IgD-negative memory B cell (primary cell): Measurements from ENCODE around the gene TRAPPC5. TPM values are rescaled to one million over a fixed set of nuclear protein-coding genes. Genes with fewer than 3 reads are reported as not detected.

Source experiments
- H3K27ac Mint-ChIP-seq, 3 donors: one replicate each; pipeline ENCODE4 v1.8.0; 2020 to 2022; ENCODE audit warnings: mild to moderate bottlenecking in 3 of 3, mixed read lengths in 3 of 3, moderate library complexity in 1 of 3
- H3K27me3 Mint-ChIP-seq: one replicate; pipeline ENCODE4 v1.8.0; 2021; ENCODE audit warnings: mixed read lengths
- H3K36me3 Mint-ChIP-seq: one replicate; pipeline ENCODE4 v1.8.0; 2020; ENCODE audit warnings: mild to moderate bottlenecking, mixed read lengths
- H3K4me1 Mint-ChIP-seq, 3 donors: one replicate each; pipeline ENCODE4 v1.8.0; 2020 to 2022; ENCODE audit warnings: mixed read lengths in 3 of 3, mild to moderate bottlenecking in 1 of 3
- H3K4me3 Mint-ChIP-seq, 4 donors: one replicate each; pipeline ENCODE4 v1.8.0; 2020 to 2022; ENCODE audit warnings: mild to moderate bottlenecking in 4 of 4, mixed read lengths in 4 of 4, moderate library complexity in 3 of 4
- H3K9me3 Mint-ChIP-seq, 3 donors: one replicate each; pipeline ENCODE4 v1.8.0; 2020 to 2021; ENCODE audit warnings: mixed read lengths in 3 of 3, mild to moderate bottlenecking in 1 of 3
- polyA plus RNA-seq: library from polyadenylated mRNA; unstranded; fragments of 300-500 nt; fragmentation: Illumina TruSeq; gene quantifications from one replicate; pipeline ENCODE4 v1.2.3, GENCODE V29; 2021

Gene TRAPPC5
- polyA plus RNA-seq, 1 donor from 2014 or later: 219 TPM

DNA sequence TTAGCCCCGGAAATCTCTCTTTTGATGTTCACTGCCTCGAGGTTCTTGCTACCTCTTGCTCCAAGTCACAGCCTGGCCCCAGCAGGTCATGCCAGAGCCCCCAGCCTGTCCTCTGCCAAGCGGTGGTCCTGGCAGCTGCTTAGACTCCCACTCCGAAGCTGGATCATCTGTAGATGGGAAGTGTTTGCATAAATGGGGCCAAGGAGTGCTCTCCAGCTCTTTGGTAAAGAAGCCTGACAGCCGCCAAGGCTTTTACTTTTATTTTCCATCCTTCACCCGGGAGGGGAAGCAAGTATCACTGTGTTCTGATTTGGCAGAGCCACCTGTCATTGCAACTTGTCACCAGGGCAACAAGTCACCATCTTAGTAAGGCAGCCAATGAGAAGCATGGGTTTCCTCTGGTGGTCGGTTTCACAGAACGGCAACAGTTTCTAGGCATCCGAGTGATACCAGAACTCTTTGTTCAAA lies 22.4 kb upstream of the TRAPPC5 start:
- Mint-ChIP-seq H3K4me3 (peak overlapping the region; percentile 64 to 83 (median 70)), H3K27me3 (no peaks in the 10 kb centered on the region), H3K9me3 (no peaks in the 10 kb centered on the region), H3K27ac (peak overlapping the region; percentile 67 to 90 (median 67)), H3K4me1 (peaks cover 3 to 8% (median 6%) of the 10 kb centered on the region in 3 donors), H3K36me3 (no peaks in the 10 kb centered on the region)

DNA sequence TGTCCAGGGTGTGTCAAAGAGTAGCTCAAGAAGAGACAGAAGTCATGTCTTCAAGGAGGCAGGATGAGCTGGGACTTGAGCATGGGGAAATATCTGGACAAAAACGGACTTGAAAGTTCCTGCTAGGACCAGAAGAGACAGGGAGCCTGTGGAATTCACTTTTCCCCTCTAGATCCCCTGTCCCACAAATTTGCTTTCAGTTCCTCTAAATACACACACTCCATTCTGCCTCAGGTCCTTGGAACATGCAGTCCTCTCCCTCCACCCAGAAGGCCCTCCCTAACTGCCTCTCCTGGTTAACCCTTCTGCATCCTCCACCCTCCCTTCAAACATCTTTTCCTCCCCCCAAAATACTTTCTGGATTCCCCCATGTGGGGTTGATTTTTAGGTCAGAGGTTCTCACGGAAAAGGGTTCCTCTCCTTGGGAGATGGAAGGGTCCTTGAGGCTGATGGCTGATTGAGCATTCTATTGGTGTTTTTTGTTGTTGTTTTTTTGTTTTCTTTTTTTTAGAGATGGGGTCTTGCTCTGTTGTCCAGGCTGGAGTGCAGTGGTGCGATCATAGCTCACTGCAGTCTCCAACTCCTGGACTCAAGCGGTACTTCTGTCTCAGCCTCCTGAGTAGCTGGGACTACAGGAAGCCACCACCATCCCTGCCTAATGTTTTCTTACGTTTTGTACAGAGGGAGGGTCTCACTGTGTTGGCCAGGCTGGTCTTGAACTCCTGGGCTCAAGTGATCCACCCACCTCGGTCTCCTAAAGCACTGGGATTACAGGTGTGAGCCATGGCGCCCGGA lies 18.7 kb upstream of the TRAPPC5 start:
- H3K27me3 Mint-ChIP-seq: peaks cover 3% of the 10 kb centered on the region
- peaks cover 0 to 2% (median 0%) of the 10 kb centered on the region in 3 donors for H3K9me3 Mint-ChIP-seq
- peaks cover 3 to 8% (median 6%) of the 10 kb centered on the region in 3 donors for H3K4me1 Mint-ChIP-seq

DNA sequence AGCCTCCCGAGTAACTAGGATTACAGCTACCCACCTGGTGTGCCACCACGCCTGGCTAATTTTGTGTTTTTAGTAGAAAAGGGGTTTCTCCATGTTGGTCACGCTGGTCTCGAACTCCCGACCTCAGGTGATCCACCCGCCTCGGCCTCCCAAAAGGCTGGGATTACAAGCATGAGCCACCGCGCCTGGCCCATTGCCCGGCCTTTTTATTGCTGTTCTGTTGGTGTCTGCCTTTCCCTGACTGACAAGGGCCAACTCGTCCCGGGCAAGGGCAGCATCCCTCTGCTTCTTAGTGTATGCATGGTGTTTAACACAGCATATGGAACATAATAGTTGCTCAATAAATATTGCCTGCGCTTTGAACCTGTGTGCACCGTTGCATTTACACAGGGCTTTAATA lies 18.0 kb upstream of the TRAPPC5 start:
- Mint-ChIP-seq H3K27ac (no peak overlapping the region), H3K4me1 (peaks cover 3 to 6% (median 5%) of the 10 kb centered on the region in 3 donors), H3K4me3 (no peak overlapping the region), H3K9me3 (peaks cover 0 to 2% (median 0%) of the 10 kb centered on the region in 3 donors), H3K27me3 (peaks cover 3% of the 10 kb centered on the region), H3K36me3 (no peaks in the 10 kb centered on the region)

More for the DNA sequence above, 18.7 kb upstream of the TRAPPC5 start:
- Mint-ChIP-seq H3K27ac (peak overlapping the region in 1 of 3 donors; percentile 62), H3K4me3 (no peak overlapping the region), H3K36me3 (no peaks in the 10 kb centered on the region)

DNA sequence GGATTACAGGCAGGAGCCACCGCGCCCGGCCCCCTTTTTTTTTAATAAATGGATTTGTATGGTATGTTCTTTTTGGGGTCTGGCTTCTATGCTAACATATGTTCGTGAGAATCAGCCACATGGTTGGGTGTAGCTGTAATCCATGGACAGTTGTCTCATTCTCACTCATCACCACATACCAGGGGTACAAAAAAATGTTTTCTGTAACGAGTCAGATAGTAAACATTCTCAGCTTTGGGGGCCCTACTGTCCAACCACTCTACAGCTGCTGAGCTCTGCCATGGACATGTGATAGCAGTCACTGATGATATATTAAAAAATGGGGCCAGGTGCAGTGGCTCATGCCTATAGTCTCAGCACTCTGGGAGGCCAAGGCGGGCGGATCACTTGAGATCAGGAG lies 16.9 kb upstream of the TRAPPC5 start:
- Mint-ChIP-seq H3K36me3 (no peaks in the 10 kb centered on the region), H3K9me3 (peaks cover 0 to 2% (median 0%) of the 10 kb centered on the region in 3 donors), H3K4me1 (no peaks in the 10 kb centered on the region), H3K4me3 (no peak overlapping the region), H3K27me3 (peaks cover 4% of the 10 kb centered on the region), H3K27ac (no peak overlapping the region)

DNA sequence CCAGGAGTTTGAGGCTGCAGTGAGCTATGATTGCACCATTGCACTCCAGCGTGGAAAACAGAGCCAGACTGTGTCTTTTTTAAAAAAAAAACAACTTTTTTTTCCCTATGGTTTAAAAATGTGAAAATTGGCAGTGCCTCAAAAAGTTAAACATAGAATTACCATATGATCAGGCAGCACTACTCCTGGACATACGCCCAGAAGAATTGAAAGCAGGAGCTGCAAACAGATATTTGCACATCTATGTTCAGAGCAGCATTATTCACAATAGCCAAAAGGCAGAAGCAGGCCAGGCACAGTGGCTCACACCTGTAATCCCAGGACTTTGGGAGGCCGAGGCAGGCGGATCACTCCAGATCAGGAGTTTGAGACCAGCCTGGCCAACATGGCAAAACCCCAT lies 15.6 kb upstream of the TRAPPC5 start:
- Mint-ChIP-seq H3K4me3 (no peak overlapping the region), H3K9me3 (peaks cover 0 to 2% (median 0%) of the 10 kb centered on the region in 3 donors), H3K27me3 (peaks cover 8% of the 10 kb centered on the region), H3K36me3 (no peaks in the 10 kb centered on the region), H3K4me1 (no peaks in the 10 kb centered on the region), H3K27ac (no peak overlapping the region)

DNA sequence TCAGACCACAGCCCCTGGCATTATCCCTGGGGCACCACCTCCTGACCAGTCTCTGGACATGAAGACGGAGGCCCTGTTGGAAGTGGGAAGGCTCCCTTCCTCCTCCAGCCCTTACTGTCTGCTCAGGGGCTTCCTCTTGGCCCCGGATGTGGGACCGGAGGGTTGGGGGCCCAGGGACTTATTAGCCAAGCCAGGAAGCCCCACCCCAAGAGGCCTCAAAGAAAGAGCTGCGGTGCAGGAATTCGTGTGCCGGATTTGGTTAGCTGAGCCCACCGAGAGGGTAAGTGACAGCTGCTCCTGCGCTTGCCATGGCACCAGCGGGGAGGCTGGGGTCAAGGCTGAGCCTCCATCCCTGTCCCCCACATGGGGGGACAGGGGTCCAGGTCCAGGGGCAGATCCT lies 11.8 kb upstream of the TRAPPC5 start, which contains the start of gene RETN:
TSS of gene RETN (plus strand) at position 208 of the 400 bp plus-strand sequence. CDS start 278 bp downstream, outside the sequence.
- H3K27me3 Mint-ChIP-seq: peaks cover 33% of the 10 kb centered on the region

DNA sequence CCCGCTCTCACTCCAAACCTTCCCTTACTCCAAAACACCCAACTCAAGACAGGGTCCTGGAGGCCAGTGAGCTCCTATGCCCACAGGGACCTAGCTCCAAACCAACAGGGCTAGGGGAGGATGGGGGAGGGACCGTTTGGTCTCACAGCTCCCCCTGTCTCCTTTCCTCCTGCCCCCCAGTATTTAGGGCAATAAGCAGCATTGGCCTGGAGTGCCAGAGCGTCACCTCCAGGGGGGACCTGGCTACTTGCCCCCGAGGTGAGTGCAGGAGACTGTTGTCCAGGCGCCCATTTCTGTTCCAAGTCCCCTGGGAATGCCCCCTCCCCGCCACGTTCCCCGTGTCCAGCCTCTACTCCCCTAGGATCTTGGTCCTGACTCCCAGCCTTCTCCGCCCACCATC lies 11.0 kb upstream of the TRAPPC5 start:
- peaks cover 0 to 6% (median 0%) of the 10 kb centered on the region in 3 donors for H3K9me3 Mint-ChIP-seq
- H3K4me3 Mint-ChIP-seq: peak overlapping the region in 1 of 4 donors; percentile 27
- peaks cover 6 to 9% (median 8%) of the 10 kb centered on the region in 3 donors for H3K4me1 Mint-ChIP-seq
- H3K27me3 Mint-ChIP-seq: peaks cover 33% of the 10 kb centered on the region
- no peaks in the 10 kb centered on the region for H3K36me3 Mint-ChIP-seq
- H3K27ac Mint-ChIP-seq: no peak overlapping the region

More for the DNA sequence above, 11.8 kb upstream of the TRAPPC5 start, which contains the start of gene RETN:
- H3K4me3 Mint-ChIP-seq: peak within 1 kb of the TSS in 1 of 4 donors; percentile 27
- H3K27ac Mint-ChIP-seq: no peak within 1 kb of the TSS
- peaks cover 0 to 8% (median 6%) of the 10 kb centered on the region in 3 donors for H3K4me1 Mint-ChIP-seq
- H3K9me3 Mint-ChIP-seq: peaks cover 0 to 4% (median 0%) of the 10 kb centered on the region in 3 donors
- no peaks in the 10 kb centered on the region for H3K36me3 Mint-ChIP-seq

DNA sequence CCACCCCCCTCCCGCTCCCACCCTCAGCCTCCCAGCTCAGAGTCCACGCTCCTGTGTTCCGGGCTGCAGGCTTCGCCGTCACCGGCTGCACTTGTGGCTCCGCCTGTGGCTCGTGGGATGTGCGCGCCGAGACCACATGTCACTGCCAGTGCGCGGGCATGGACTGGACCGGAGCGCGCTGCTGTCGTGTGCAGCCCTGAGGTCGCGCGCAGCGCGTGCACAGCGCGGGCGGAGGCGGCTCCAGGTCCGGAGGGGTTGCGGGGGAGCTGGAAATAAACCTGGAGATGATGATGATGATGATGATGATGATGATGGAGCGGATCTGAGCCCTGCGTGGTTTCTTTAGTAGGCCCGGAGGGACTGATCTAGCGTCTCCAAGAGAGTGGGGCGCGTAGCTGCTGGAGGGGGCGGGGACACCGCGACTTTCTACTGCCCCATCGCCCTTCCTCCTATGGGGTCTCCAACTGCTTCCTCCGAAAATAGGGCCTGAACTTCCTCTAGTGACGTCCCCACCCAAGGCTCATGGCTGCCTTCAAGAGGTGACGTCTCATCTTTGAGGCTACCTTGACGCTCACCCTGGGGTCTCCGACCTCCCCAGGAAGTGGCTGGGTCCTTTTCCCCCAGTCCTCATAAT lies 10.4 kb upstream of the TRAPPC5 start:
- no peaks in the 10 kb centered on the region for H3K36me3 Mint-ChIP-seq
- peaks cover 0 to 6% (median 0%) of the 10 kb centered on the region in 3 donors for H3K9me3 Mint-ChIP-seq
- H3K27me3 Mint-ChIP-seq: peaks cover 33% of the 10 kb centered on the region
- no peak overlapping the region for H3K27ac Mint-ChIP-seq
- peaks cover 6 to 9% (median 8%) of the 10 kb centered on the region in 3 donors for H3K4me1 Mint-ChIP-seq
- peak overlapping the region; percentile 29 to 81 (median 60) for H3K4me3 Mint-ChIP-seq

DNA sequence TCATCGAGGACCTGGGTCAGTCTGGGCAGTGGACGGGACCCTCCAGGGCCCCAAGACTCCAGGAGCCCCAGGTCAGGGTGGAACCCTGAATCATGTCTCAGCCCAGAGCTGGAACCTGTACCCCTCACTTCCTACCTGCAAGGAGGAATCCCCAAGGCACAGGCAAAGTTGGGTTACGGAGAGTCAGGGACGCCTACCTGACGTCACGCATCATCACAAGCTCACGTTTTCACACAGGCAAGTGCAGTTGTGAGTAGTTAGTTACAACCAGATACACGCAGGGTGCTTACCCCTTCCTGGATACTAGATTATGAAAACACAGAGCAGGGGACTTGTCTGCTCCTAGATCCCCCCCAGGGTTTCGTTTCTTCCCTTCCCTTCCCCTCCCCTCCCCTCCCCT lies 9.8 kb upstream of the TRAPPC5 start:
- no peaks in the 10 kb centered on the region for H3K36me3 Mint-ChIP-seq
- peaks cover 7 to 11% (median 8%) of the 10 kb centered on the region in 3 donors for H3K4me1 Mint-ChIP-seq
- H3K27me3 Mint-ChIP-seq: peaks cover 34% of the 10 kb centered on the region
- peaks cover 0 to 6% (median 0%) of the 10 kb centered on the region in 3 donors for H3K9me3 Mint-ChIP-seq
- no peak overlapping the region for H3K27ac Mint-ChIP-seq
- H3K4me3 Mint-ChIP-seq: peak overlapping the region; percentile 29 to 81 (median 60)

DNA sequence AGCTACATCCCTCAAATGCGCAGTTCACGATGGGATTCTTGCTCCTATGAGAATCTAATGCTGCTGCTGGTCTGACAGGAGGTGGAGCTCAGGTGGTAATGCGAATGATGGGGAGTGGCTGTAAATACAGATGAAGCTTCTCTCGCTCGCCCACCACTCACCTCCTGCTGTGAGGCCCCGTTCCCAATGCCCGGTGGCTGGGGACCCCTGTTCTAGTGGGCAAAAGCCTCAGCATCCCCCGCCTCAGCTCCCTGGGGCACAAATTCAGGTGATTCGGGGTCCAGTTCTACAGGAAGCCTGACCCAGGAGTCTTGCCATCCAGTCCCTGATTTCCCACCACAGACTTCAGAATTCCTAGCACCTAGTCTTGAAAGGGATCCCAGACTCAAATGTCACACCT lies 8.1 kb upstream of the TRAPPC5 start:
- Mint-ChIP-seq H3K9me3 (peaks cover 0 to 4% (median 0%) of the 10 kb centered on the region in 3 donors), H3K27me3 (peaks cover 44% of the 10 kb centered on the region), H3K27ac (no peak overlapping the region), H3K36me3 (no peaks in the 10 kb centered on the region), H3K4me3 (no peak overlapping the region), H3K4me1 (peaks cover 15 to 20% (median 20%) of the 10 kb centered on the region in 3 donors)

DNA sequence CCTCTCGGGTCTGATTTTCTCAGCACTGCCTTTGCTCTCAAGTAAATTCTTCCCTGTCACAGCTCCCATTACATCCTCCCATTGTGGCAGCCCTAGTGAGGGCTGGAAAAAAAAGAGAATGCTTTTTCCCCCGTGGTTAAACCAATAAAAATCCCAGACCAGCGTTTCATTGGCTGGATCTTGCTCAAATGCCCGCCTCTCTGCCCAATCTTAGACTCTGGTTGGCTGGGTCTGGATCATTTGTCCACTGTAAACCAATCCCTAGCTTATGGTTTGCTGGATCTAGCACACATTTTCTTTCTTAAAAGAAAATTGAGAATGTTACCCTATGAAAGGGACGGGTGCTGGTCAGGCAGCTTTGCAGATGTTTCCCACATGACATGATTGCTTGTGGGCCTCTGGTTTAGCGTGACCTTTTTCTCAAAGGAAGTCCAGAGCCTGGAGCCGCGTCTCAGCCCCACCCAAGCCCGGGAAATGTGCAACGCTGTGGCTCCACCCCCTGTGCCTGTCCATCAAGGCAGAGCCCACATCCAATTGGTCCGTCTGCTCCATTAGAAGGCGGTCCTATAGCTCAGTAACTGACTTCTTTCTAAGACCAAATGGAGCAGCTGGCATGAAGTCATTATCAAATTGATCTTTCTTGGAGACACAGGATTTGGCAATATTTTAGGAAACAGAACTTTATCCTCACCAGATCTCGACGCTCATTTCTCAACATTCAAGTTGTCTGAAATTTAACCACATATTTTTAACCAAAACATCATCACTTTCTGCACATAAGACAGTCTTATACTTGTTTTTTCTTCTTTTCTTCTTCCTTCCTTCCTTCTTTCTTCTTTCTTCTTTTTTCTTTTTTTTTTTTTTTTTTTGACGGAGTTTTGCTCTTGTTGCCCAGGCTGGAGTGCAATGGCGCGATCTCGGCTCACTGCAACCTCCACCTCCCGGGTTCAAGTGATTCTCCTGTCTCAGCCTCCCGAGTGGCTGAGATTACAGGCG lies 6.3 kb upstream of the TRAPPC5 start:
- H3K9me3 Mint-ChIP-seq: peaks cover 0 to 4% (median 0%) of the 10 kb centered on the region in 3 donors
- no peak overlapping the region for H3K4me3 Mint-ChIP-seq
- peaks cover 15 to 26% (median 25%) of the 10 kb centered on the region in 3 donors for H3K4me1 Mint-ChIP-seq
- peaks cover 50% of the 10 kb centered on the region for H3K27me3 Mint-ChIP-seq
- H3K36me3 Mint-ChIP-seq: no peaks in the 10 kb centered on the region
- H3K27ac Mint-ChIP-seq: no peak overlapping the region

DNA sequence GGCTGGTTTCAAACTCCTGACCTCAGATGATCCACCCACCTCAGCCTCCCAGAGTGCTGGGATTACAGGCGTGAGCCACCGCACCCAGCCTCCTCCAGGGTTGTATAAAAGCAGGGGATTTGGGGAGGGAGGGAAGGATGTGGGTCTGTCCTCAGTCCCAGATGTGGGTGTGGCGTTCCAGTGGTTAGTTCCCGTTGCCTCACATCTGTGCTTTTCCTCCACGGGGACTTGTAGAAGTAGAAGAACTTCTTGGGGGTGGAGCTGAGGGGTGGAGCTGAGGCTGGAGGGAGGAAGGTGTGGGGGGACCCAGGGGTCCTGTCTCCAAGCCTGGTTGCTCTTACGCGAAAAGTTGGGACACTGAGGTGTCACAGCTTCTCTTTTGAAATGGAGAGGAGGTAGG lies 4.3 kb upstream of the TRAPPC5 start:
- Mint-ChIP-seq H3K27ac (peak overlapping the region in 2 of 3 donors; percentile 69 to 88), H3K27me3 (peaks cover 37% of the 10 kb centered on the region), H3K4me3 (peak overlapping the region; percentile 22 to 88 (median 56)), H3K36me3 (no peaks in the 10 kb centered on the region), H3K4me1 (peaks cover 15 to 29% (median 27%) of the 10 kb centered on the region in 3 donors), H3K9me3 (peaks cover 0 to 4% (median 0%) of the 10 kb centered on the region in 3 donors)

DNA sequence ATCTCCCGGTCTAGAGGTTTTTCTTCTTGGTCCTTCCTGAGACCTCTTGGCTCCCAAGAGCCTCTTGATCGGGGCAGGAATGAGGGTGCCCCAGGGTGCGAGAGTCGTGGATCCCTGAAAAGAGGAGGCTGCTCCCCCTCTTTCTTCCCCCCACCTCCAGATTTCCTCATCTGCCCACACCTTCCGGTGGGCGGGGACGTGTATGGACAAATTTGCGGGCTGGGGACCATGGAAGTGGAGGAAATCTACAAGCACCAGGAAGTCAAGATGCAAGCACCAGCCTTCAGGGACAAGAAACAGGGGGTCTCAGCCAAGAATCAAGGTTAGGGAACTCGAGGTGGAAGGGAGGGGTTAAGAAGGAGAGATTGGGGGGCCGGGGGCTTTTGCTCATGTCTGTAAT lies 3.8 kb upstream of the TRAPPC5 start, which contains the start of gene MCEMP1:
TSS of gene MCEMP1 (plus strand) at position 237 of the 400 bp plus-strand sequence. CDS start at position 268, 31 bp downstream.
- Mint-ChIP-seq H3K4me1 (peaks cover 15 to 32% (median 31%) of the 10 kb centered on the region in 3 donors), H3K27ac (peak within 1 kb of the TSS in 2 of 3 donors; percentile 69 to 88)

More for the DNA sequence above, 3.8 kb upstream of the TRAPPC5 start, which contains the start of gene MCEMP1:
- Mint-ChIP-seq H3K4me3 (peak within 1 kb of the TSS; percentile 22 to 88 (median 67)), H3K9me3 (peaks cover 0 to 3% (median 0%) of the 10 kb centered on the region in 3 donors), H3K27me3 (peaks cover 32% of the 10 kb centered on the region), H3K36me3 (peaks cover 3% of the 10 kb centered on the region)
